HG03280 (cell line): ENCODE measurements around the gene SPTBN4.
"Not testable (repeated sequence)": the region's sequence is repeated elsewhere in the genome, so short reads cannot be mapped to it uniquely, and the experiment has no call there.

ENCODE experiments used
- ATAC-seq: cut with Tn5 transposase; IDR thresholded peaks from one replicate; pipeline ENCODE4 v1.9.1; 2021; ENCODE audit warnings: mild to moderate bottlenecking, moderate library complexity; ENCODE audit not compliant: unreplicated experiment

The SPTBN4 gene

DNA sequence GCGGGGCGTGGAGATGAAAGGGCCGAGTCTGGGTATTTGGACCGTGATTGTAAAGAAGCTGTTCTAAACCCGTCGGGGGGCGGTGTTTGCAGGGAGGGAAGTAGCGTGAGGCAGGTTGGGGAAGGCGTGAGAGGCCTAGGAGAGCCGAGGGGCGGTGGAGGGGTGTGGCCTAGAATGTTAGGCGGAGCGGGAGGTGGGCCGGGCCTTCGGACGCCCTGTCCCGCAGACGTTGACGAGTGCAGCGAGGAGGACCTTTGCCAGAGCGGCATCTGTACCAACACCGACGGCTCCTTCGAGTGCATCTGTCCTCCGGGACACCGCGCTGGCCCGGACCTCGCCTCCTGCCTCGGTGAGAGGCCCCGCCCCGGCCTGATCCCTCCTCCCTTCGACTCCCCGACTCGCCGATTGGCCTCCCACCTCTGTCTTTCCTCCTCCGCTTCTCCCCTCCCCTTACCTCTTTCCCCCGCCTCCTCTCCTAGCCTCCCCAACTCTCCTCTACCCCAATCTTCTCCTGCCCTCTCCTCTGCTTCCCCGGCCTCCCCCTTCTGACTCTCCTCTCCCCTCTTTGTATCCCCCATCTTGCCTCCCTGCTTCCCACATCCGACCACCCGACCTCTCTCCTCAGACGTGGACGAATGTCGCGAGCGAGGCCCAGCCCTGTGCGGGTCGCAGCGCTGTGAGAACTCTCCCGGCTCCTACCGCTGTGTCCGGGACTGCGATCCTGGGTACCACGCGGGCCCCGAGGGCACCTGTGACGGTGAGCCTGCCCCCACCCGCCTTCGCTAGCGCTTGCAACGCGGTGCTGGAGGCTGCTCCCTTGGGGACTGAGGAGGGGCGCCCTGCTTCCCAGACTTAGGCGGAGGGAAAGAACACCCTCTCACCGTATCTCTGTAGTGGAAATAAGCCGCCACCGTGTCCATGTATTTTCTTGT lies 147.2 kb downstream of the SPTBN4 start:
- peak; percentile 58 for ATAC-seq

DNA sequence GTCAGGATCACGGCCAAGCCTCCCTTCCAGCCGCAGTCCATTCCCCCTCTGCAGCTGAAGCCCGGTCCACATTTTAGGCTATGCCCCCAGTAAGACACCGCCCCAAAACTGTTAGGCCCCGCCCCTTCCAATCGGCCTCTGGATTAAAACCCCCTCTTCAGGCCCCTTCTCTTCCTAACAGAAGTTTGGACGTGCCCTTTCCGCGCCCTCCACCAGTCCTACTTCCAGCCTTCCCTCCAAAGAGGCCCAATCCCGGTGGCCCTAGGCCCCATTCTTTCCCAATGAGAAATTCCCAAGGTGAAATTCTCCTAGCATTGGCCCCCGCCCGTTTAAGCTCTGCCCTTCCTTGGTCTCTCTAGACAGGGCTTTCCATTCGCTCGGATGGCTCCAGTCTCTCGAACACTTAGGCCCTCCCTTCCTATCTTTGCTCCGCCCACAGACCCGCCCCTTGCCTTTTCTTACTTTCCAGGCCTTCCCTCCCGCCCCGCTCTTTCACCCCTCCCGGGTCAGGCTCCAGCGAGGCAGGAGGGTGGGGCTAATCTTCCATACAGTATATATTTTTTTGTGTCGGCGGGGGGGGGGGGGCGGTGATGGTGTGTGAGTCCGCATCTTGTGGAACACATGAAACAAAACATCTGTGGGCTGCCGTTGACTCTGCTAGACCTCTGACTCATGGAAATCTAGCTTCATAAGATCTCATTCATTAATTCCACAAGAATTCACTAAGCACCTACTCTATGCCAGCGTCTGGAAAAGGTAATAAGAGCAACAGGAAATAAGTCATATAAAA lies 148.0 kb downstream of the SPTBN4 start:
- no peak for ATAC-seq

DNA sequence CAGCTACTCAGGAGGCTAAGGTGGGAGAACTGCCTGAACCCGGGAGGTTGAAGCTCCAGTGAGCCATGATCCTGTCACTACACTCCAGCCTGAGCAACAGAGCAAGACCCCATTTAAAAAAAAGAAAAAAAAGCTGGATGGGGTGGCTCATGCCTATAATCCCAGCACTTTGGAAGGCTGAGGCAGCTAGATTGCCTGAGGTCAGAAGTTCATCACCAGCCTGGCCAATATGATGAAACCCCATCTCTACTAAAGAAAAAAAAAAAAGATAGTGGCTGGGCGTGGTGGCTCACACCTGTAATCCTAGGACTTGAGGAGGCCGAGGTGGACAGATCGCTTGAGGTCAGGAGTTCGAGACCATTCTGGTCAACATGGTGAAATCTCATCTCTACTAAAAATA lies 149.4 kb downstream of the SPTBN4 start:
- ATAC-seq = no peak

DNA sequence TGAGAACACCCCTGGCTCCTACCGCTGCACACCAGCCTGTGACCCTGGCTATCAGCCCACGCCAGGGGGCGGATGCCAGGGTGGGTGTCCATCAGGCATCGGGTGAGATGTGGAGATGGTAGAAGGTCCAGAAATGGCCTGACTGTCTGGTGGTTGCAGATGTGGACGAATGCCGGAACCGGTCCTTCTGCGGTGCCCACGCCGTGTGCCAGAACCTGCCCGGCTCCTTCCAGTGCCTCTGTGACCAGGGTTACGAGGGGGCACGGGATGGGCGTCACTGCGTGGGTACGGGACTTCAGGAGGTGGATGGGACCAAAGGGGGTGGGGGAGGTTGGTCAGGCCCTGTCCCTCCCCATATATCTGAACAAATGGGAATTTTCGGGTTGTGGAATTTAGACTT lies 150.1 kb downstream of the SPTBN4 start:
- no peak for ATAC-seq

DNA sequence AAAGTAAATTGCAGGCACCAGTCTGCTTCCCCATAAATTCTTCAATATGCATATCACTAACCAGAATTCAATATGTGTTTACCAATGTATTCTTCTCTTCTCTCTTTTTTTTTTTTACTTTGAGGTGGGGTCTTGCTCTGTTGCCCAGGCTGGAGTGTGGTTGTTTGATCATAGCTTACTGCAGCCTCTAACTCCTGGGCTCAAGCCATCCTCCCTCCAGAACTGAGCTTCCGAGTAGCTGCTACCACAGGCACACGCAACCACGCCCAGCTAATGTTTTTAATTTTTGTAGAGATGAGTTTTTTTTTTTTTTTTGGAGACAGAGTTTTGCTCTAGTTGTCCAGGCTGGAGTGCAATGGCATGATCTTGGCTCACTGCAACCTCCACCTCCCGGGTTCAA lies 151.2 kb downstream of the SPTBN4 start:
- ATAC-seq = no peak

DNA sequence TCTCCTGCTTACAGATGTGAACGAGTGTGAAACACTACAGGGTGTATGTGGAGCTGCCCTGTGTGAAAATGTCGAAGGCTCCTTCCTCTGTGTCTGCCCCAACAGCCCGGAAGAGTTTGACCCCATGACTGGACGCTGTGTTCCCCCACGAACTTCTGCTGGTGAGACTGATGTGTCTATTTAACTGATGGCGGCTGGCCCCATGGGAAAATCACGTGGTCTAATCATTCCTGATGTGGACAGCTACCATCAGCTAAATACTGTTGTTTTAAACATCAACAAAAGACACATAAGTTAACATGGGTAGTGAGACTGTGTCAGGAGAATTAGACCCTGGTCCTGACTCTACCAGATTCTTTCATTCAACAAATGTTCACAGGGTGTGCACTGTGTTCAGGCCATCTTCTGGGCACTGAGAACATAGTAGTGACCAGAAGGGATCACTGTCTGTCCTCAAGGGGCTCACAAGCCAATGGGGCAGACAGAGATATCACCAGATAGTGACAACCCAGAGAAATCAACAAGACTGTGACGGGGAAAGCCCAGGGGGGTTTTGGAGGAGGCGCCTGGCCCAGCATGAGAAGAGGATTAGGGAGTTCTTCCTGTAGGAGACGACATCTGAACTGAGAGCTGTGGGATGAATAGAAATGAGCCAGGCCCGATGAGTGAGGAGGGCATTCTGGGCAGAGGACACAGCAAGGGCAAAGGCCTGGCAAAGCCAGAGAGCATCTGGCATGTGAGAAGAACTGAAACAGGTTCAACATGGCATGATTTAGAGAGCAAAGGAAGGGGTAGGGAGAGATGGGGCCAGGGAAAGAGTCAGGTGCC lies 152.7 kb downstream of the SPTBN4 start:
- no peak for ATAC-seq

DNA sequence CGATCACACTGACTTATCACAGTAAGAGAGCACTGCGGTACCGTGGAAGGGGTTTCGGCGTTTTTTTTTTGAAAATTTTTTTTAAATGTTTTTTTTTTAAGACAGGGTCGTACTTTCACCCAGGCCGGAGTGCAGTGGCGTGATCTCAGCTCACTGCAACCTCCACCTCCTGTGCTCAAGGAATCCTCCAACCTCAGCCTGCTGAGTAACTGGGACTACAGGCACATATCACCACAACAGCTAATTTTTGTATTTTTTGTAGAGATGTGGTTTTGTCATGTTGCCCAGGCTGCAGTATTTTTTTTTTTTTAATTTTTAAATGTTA lies 153.3 kb downstream of the SPTBN4 start:
- ATAC-seq = no peak

DNA sequence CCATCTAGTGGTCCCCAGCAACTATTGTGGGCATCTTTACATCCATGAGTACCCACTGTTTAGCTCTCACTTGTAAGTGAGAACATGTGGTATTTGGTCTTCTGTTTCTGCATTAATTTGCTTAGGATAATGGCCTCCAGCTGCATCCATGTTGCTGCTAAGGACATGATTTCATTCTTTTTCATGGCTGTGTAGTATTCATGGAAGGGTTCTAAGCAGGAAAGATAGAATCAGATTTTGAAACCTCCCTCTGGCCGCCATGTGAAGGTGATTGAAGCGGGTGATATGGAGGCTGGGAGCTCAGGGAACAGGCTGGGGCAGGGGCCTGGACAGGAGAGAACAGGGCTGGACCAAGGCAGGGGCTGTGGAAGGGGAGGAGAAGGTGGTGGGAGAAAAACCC lies 154.5 kb downstream of the SPTBN4 start:
- ATAC-seq = no peak

DNA sequence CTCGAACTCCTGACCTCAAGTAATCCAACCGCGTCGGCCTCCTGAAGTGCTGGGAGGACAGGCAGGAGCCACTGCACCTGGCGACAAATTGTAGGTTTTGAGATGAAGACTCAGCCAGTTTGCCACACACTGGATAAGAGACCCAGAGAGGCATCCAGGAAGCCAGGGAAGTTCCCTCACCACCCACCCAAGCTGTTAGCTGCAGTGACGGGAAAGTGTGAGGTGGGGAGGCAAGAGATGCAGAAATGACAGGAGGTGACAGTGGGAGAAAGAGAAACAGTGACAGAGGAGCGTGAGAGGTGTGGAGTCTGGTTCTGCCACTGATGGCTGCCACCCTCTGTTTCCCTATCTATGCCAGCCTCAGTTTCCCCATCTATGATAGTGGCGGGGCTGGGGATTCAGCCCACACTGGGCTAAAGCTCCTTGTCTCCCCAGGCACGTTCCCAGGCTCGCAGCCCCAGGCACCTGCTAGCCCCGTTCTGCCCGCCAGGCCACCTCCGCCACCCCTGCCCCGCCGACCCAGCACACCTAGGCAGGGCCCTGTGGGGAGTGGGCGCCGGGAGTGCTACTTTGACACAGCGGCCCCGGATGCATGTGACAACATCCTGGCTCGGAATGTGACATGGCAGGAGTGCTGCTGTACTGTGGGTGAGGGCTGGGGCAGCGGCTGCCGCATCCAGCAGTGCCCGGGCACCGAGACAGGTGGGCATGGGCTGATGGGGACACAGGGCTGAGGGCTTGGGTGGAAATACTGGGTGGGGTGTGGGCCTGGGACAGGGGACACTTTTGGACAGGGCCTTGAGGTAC lies 155.4 kb downstream of the SPTBN4 start:
- no peak for ATAC-seq

DNA sequence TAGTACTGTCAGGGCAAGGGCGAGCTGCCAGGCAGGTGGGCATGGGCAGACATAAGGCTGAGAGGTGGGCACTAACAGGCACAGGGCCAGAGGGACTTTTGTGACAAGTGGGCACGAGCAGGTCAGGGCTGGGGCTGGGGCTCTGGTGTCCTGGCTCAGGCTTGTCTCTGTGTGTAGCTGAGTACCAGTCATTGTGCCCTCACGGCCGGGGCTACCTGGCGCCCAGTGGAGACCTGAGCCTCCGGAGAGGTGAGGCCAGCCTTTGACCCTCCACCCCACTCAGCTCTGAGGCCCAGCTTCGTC lies 155.9 kb downstream of the SPTBN4 start:
- no peak for ATAC-seq

DNA sequence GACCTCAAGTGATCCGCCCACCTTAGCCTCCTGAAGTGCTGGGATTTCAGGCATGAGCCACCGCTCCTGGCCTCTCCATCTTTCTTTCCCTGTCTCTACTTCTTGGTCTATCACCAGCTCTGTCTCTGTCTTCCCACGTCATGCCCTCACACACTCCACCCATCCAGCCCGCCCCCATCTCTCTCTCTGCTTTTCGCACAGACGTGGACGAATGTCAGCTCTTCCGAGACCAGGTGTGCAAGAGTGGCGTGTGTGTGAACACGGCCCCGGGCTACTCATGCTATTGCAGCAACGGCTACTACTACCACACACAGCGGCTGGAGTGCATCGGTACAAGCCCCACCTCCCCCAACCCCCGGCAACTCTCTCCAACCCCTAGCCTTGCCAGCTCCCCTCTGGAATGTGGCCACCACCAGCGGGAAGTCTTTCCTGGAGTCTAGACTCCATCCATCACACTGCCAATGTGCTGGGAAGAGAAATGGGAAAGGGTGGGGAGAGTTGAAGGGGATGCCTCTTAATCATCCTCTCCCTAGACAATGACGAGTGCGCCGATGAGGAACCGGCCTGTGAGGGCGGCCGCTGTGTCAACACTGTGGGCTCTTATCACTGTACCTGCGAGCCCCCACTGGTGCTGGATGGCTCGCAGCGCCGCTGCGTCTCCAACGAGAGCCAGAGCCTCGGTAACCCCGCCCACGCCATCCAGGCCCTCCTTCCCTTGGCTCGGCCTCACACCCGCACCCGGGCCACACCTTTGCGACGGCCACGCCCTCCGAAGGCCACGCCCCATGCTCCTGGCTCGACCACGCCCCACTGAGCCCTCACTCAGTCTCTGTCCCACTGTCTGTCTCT lies 156.8 kb downstream of the SPTBN4 start:
- no peak for ATAC-seq

DNA sequence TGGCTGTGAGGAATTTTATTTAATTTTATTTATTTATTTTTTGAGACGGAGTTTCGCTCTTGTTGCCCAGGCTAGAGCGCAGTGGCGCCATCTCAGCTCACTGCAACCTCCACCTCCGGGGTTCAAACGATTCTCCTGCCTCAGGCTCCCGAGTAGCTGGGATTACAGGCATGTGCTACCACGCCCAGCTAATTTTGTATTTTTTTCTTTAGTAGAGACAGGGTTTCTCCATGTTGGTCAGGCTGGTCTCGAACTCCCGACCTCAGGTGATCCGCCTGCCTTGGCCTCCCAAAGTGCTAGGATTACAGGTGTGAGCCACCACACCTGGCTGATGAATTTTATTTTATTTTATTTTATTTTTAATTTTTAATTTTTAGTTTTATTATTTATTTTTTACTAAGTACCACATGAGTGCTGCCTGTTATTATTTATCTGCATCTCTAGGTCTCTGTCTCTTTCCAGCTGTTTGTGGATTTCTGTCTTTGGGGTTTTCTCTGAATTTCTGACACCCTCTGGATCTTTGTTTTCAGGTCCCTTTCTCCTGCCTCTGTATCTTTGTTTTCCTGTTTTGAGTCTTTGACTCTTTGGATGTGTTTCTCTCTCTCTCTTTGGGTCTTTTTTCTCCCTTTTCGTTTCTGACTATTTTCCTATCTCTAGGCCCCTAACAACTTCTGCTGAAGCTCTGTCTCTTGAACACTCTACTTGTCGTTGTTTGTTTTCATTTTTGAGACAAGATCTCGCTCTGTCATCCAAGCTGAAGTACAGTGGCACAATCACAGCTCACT lies 157.8 kb downstream of the SPTBN4 start:
- not testable (repeated sequence) for ATAC-seq

DNA sequence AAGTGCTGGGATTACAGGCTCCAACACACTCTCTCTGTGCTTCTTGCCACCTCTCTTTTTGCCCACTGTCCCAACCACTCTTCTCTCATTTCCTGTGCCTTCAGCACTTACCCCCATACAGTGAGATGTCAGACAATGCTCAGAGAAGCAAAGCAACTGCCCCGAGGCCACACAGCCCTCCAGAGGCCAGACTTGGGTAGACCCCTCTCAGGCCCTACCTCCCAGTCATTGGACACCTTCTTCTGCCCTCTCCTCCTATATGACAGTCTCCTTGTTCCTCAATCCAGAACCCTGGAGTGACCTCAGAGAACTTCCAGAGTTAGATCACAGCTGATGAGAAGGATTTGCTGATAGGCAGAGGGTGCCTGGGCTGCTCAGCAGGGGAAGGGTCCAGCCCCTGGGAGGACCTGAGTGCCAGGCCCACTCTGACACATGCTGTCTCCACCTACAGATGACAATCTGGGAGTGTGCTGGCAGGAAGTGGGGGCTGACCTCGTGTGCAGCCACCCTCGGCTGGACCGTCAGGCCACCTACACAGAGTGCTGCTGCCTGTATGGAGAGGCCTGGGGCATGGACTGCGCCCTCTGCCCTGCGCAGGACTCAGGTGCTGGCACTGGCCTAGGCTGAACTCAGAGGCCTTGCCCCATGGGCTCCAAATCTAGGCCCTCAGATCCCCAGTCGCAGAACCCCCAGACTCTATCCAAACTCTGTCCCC lies 158.8 kb downstream of the SPTBN4 start:
- no peak for ATAC-seq
